NCI-H2171 (cell line): ENCODE data around the gene KRT78.
"Not testable (repeated sequence)": the region's sequence is repeated elsewhere in the genome, so short reads cannot be mapped to it uniquely, and the experiment has no call there.

ENCODE experiments used
- DNase-seq: peaks from one replicate; lab custom pipeline; 2025; lab: John Stamatoyannopoulos, UW

Gene KRT78

DNA sequence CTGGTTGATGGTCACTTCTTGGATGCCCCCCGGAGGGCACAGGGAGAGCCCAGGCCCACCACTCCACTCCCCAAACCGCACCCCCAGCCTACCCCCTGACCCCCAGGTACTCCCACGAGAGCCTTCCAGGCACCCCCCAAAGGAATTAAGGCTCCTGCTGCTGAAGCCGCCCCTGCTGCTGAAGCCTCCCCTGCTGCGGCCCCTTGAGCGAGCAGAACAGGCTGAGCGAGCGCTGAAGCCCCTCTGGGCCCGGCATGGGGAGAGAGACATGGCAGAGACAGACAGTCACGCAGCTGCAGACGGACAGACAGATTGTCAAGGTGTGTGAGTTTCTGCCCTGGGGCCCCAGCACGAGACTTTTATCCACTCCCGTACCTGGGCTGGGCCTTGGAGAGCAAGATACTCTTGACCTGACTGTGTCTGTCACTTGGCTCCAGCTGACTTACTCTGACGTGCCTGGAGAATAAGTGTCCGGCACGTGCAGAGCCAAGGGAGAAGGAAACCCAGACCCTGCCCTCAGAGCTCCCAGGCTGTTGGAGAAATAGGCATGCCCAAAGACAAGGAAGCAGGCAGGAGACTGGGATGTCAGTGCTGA, at the start of gene KRT78:
KRT78 (minus strand) TSS at position 334 of the 595 bp plus-strand sequence; CDS start at position 270, 64 bp downstream.
- no peak for DNase-seq

DNA sequence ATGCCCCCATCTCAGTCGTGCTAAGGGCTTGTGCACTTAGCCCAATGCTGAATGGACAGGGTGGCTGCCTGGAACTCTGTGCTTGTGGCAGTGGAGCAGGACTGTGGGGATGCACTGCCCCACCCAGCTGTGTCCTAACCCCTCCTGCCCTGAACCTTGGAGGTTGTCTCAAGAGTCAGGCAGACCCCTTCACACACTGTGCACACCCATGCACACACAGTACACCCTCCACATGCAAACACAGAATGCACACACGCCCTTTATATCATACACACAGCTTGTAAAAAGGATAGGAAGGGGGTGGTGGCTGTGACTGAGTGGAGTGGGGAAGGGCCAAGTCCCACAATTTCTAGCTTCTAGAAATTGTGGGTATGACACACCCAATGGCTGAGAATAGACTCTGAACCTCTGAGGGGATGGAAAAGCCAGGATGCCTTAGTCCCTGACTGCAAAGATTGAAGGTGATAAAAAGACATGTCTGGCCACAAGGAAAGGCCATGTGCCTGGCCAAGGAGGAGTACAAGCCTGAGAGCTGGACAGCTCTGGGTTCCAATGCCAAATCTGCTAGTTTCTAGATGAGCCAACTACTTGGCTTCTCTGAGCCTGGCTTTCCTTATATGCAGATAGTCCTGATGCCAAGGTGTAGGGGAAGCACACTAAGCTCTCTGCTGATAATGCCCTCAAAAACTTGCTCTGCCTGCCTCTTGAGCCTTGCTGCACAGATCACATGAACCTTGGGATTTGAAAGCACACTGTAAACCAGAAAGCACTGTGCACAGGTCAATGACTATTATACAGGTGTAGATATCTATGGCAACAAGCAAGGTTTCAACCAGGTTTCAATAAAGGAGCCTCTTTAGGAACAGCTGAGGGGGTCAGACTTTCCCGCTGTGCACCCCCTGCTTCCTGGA, 47.7 kb upstream of the KRT78 start:
- no peak for DNase-seq

DNA sequence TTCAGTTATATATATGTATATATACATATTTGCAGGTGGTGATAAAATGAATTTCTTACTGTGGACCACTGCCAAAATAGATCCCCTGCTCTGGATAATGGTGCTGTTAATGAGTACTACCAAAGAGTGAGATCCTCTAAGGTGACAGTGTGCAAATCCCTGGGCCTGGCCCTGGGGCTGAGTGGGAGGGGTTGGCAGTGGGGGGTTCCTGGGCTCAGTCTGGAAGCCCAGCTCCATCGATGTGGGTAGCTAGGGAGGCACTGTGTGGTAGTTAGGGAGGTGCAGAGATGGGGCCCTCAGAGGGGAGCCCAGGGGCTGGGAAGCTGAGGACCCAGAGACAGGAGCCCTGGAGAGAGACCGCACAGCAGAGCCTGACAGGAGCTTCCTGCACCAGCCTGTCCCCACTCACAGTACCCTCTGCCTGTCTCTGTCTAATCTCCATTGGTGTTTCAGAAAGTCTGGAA, 47.0 kb upstream of the KRT78 start:
- peak; percentile 51 for DNase-seq

GRCh38 chr12:52892974-52893373, 44.2 kb upstream of the KRT78 start:
- DNase-seq: no peak

DNA sequence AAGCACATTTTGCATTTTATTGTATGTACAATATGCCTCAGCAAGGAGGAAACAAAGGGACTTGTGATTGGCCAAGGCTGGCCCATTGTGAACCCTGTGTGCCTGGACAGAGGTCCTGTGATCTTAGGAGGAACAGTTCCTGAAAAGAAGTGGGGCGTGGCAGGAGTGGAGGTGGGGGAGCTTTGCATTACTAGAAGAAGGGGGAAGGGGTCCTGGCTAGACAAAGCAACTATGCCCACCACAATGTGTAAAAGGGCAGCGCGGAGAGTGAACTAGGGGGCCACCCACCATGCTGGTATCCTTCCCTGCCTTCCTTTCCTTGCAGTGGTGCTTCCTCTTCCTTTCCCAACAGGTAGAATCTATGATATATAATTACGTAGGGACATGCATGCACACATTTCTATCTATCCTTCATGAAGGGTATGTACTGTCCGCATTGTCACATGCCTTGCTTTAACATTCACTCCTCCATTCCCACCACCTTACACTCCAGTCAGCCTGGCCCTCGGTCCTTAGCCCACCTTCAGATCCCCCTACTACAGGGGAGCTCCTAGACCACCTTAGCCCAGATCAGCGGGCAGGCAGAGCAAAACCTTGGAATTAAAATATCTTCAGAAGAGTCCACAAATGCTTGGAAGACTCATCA, 43.5 kb upstream of the KRT78 start:
- no peak for DNase-seq

DNA sequence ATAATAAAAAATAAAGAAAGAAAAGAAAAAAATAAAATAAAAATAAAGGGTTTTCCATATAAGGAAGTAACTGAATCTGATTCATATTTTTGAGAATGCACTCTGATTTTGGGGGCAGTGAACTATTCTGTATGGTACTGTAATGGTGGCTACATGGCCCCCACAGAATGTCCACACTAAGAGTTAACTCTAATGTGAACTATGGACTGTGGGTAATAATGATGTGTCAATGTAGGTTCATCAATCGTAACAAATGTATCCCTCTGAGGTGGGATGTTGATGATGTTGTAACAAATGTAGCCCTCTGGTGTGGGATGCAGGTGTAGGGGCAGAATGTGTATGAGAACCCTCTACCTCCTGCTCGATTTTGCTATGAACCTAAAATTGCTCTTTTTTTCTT, 42.2 kb upstream of the KRT78 start:
- no peak for DNase-seq

- DNase-seq: no peak
Observed at GRCh38 chr12:52890417-52890816, 41.6 kb upstream of the KRT78 start.

DNA sequence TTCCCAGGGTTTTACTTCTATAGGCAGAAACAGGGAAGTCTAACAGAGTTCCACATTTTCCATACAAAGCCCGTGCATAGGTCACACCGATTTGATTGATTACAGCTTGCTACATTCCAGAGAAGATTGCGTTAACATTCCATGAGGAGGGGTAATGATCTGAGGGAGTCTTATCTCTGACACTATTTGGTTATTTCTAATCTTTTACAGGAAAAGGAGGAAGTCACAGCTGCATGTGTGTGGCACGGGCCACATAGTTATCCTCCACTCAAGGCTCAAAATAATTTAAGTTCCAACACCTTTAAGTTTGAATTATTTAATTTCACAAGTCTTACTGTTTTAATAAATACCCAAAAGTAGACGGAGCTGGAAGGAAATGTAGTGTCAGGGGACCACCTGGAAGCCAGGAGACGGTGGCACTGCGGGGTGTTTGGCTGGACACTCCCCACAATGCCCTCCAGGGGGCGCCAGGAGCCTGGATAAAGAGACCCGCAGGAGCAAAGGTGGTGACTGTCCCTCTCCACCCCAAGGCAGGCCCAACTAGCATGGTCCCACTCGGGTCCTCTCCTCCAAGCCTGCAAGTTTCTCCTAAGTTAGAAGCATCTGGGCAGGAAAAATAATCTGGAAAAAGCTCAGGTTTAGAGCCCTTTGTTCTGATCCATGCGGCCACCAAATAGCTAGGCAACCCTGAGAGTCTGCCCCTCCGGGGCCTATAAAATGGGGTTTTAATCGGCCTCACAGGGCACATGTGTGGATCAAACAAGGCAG, 35.9 kb upstream of the KRT78 start:
- peak; percentile 46 for DNase-seq

DNA sequence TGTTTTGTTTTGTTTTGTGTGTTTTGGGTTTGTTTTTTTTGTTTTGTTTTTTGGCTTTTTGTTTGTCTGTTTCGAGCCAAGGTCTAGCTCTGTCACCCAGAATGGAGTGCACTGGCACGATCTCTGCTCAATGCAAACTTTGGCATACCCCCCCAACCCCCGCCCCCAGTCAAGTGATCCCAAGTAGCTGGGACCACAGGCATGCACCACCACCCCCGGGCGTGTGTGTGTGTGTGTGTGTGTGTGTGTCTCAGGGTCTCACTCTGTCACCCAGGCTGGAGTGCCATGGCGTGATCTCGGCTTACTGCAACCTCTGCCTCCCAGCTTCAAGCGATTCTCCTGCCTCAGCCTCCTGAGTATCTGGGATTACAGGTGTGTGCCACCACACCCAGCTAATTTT, 31.7 kb upstream of the KRT78 start:
- not testable (repeated sequence) for DNase-seq

- peak; percentile 98 for DNase-seq
Observed at GRCh38 chr12:52879394-52880351, 30.9 kb upstream of the KRT78 start.

- peak; percentile 71 for DNase-seq
Observed at GRCh38 chr12:52878507-52879393, 30.0 kb upstream of the KRT78 start.

- DNase-seq: no peak
Observed at GRCh38 chr12:52877242-52877641, 28.4 kb upstream of the KRT78 start.

DNA sequence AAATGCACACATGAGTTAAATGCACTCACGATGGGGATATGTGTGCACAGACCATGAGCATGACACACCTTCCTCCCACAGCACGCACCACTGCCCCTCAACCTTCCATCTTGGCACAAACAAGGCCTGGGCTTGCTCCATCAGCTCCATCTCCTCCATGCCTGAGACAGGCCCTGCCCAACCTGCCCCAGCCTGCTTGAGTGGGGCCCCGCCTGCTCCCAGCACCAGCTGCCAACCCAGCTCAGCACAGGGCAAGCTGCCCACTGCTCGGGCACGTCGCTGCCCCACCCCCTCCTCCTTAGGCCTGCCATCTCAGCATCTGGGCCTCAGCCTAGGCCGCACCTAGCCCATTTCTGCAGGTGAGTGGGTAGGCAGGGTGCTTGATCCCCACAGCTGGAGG, 27.6 kb upstream of the KRT78 start:
- DNase-seq: peak; percentile 84

DNA sequence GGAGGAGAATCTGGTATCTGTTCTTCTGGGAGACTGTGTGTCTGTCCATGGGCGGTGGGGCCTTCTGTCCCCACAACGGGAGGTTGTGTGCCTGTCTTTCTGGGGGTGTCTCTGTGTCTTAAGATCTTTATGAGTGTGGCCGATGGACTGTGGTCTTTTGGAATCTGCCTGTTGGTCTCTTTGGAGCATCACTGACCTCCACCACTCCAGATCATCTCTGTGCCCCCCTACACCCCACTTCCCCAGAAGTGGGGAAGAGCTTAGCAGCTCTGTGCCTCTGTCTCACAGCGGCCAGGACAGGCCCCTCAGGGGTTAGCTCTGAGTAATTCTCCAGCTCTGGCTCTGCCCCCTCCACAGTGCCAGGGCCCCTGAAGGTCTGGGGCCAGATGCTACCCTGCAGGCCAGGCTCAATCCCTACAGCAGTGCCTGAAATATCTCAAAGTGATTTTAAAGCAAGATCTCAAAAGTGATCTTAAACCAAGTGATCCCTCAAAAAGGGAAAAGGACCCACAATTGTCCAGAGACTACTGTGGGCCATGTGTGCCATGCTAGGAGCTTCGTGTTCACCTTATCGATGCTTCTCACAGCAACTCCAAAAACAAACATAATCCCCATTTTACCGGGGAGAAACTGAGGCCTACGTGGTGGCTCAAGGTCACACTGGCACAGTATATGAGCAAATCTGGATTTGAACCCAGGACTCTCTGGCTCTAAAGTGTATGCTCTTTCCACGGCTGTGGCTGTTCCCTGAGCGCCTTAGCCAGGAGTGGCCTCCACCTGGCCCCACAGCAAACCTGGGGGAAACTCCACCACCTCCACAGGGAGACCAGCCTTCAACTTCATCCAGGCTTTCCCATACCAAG, 26.0 kb upstream of the KRT78 start:
- DNase-seq: no peak

GRCh38 chr12:52873832-52874572, 25.2 kb upstream of the KRT78 start:
- DNase-seq: peak; percentile 89

- no peak for DNase-seq
Observed at GRCh38 chr12:52873513-52873831, 24.7 kb upstream of the KRT78 start.

DNA sequence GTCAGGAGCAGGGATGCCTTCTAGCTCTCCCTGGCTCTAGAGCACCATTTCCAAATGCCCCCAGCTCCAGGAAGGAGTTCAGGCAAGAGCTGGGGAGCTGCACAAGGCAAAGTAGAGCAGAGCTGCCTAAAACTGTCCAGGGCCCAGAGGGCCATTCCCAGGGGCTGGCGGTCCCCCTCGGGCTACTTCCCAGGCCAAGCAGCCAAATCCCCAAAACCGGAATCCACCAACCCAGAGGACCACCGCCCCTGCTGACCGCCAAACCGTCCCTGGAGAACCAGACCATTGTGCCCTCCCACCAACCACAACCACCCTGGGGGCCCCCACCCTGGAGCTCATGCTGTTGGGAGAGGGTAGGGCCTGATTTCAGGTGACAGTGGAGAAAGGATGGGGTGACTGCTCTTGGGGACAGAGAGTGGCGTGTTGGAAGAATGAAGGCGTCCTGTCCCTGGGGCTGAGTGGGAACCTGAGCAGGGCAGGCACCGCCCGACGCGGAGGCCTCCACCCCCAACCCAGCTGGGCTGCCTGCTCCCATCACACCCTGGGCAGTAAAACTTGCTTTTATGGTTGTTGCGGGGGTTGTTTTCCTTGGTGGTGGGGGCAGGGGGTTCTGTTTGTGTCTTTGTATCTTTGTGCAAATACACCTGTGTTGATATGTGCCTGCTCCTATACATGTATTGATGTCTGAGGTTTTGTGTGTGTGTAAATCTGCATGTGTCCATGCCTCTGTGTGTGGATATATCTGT, 24.0 kb upstream of the KRT78 start:
- no peak for DNase-seq
